HCT116 (cell line): ENCODE results near the gene MTMR10. TPM values are rescaled to one million over a fixed set of nuclear protein-coding genes. Genes with fewer than 3 reads are reported as not detected.

Source experiments
- ATAC-seq: fragments of 200-7000 bp; cut with Tn5 transposase; 2 replicates; pipeline ENCODE4 v1.9.1; 2020; ENCODE audit warnings: mild to moderate bottlenecking, moderate library complexity
- BruUV-seq: library from RNA; stranded (reverse); fragments of 400-500 nt; replicated peaks from 2 replicates; lab custom pipeline; 2021; lab: Mats Ljungman, UMichigan
- CTCF ChIA-PET: fragments of 300-600 bp; sonication (Branson Sonifier 250); formaldehyde crosslinking; loops from one replicate; lab custom pipeline; 2021; ENCODE audit warnings: antibody characterized with exemption; lab: Charles Lee
- POLR2A ChIA-PET: fragments of 300-600, 350-600 bp; sonication (Branson Sonifier 250); formaldehyde crosslinking; loops from one replicate; lab custom pipeline; 2021; ENCODE audit warnings: antibody characterized with exemption; lab: Charles Lee
- RAD21 ChIA-PET, 2 experiments: fragments of 300-600 bp; sonication (Branson Sonifier 250); formaldehyde crosslinking; loops; one replicate each; lab custom pipeline; 2023; ENCODE audit warnings: low total read pairs in 2 of 2; ENCODE audit not compliant: uncharacterized antibody in 2 of 2, unreplicated experiment in 2 of 2, low non-redundant PET in 1 of 2; lab: Charles Lee
- DNase-seq: peaks from one replicate; pipeline ENCODE4 v3.0.0-alpha.2; 2010; ENCODE audit warnings: low read depth, low spot score
- H2AFZ ChIP-seq: fragments of 200-600 bp; shearing (Covaris generic), sonication (generic); 2 replicates; pipeline ENCODE4 v1.6.1; 2017; ENCODE audit warnings: low read depth, mixed run types, mixed read lengths, antibody characterized with exemption, low read length; ENCODE audit not compliant: poor library complexity, severe bottlenecking
- H3K27ac ChIP-seq: 2 replicates; pipeline ENCODE4 v1.5.1; 2012; ENCODE audit warnings: low read depth, low read length
- H3K27me3 ChIP-seq: fragments of 200-600 bp; sonication (generic); 2 replicates; pipeline ENCODE4 v1.6.1; 2016; ENCODE audit warnings: mixed run types, low read length, mixed read lengths; ENCODE audit not compliant: insufficient read depth
- H3K36me3 ChIP-seq, 2 experiments: fragments of 200-500 bp in 1 of 2; fragments of 200-600 bp in 1 of 2; sonication (Bioruptor generic) in 1 of 2; sonication (generic) in 1 of 2; 2 replicates each; pipeline versions ENCODE4 v1.5.1 to v1.6.1; 2014 to 2016; ENCODE audit warnings: low read length in 2 of 2, inconsistent platforms in 1 of 2, mixed read lengths in 1 of 2, mixed run types in 1 of 2; ENCODE audit not compliant: insufficient read depth in 2 of 2, control insufficient read depth in 1 of 2
- H3K4me1 ChIP-seq, 2 experiments: fragments of 200-600 bp in 1 of 2; sonication (generic) in 1 of 2; 2 replicates each; pipeline versions ENCODE4 v1.5.1 to v1.6.1; 2012 to 2017; ENCODE audit warnings: low read length in 2 of 2, inconsistent platforms in 1 of 2, mild to moderate bottlenecking in 1 of 2, mixed read lengths in 1 of 2, mixed run types in 1 of 2, moderate library complexity in 1 of 2; ENCODE audit not compliant: insufficient read depth in 2 of 2, control insufficient read depth in 1 of 2
- H3K4me2 ChIP-seq: fragments of 200-600 bp; sonication (generic); 2 replicates; pipeline ENCODE4 v1.6.1; 2017; ENCODE audit warnings: mixed run types, low read length, mixed read lengths
- H3K4me3 ChIP-seq, 2 experiments: fragments of 200-600 bp in 1 of 2; sonication (generic) in 1 of 2; replicated peaks in 1 of 2; 2 replicates each; pipeline ENCODE4 v1.5.1; 2011 to 2016; ENCODE audit warnings: low read length in 2 of 2, control low read depth in 1 of 2, low read depth in 1 of 2, mild to moderate bottlenecking in 1 of 2, mixed read lengths in 1 of 2, mixed run types in 1 of 2
- H3K79me2 ChIP-seq: fragments of 200-600 bp; sonication (generic); 2 replicates; pipeline ENCODE4 v1.6.1; 2017; ENCODE audit warnings: mild to moderate bottlenecking, mixed run types, low read length, moderate library complexity, mixed read lengths; ENCODE audit not compliant: insufficient read depth
- H3K9ac ChIP-seq: fragments of 200-600 bp; sonication (generic); 2 replicates; pipeline ENCODE4 v1.6.1; 2016; ENCODE audit warnings: low read length, mixed read lengths
- H3K9me2 ChIP-seq: fragments of 200-600 bp; sonication (generic), shearing (Covaris generic); 2 replicates; pipeline ENCODE4 v1.6.1; 2017; ENCODE audit warnings: mixed run types, mild to moderate bottlenecking, moderate library complexity; ENCODE audit not compliant: insufficient read depth
- H3K9me3 ChIP-seq, 2 experiments: fragments of 200-500 bp in 1 of 2; fragments of 200-600 bp in 1 of 2; sonication (Bioruptor generic) in 1 of 2; sonication (generic) in 1 of 2; 2 replicates each; pipeline ENCODE4 v1.6.1; 2014 to 2017; ENCODE audit warnings: low read length in 2 of 2, mixed read lengths in 2 of 2, inconsistent platforms in 1 of 2, low read depth in 1 of 2, mild to moderate bottlenecking in 1 of 2, mixed run types in 1 of 2, moderate library complexity in 1 of 2; ENCODE audit not compliant: control insufficient read depth in 1 of 2, insufficient read depth in 1 of 2
- H4K20me1 ChIP-seq: fragments of 200-600 bp; sonication (generic), shearing (Covaris generic); 2 replicates; pipeline ENCODE4 v1.6.1; 2017; ENCODE audit warnings: mixed run types, mild to moderate bottlenecking, moderate library complexity; ENCODE audit not compliant: insufficient read depth
- CEBPB ChIP-seq: IDR thresholded peaks from 2 replicates; pipeline ENCODE4 v1.6.1; 2012; ENCODE audit warnings: low read depth
- EGR1 ChIP-seq: IDR thresholded peaks from 2 replicates; pipeline ENCODE4 v1.6.1; 2012; ENCODE audit warnings: low read depth
- ELF1 ChIP-seq: IDR thresholded peaks from 2 replicates; pipeline ENCODE4 v1.6.1; 2012; ENCODE audit warnings: low read depth, borderline replicate concordance
- EZH2 ChIP-seq: fragments of 200-600 bp; sonication (generic); IDR thresholded peaks from 2 replicates; pipeline ENCODE4 v1.6.1; 2017; ENCODE audit warnings: antibody characterized with exemption, mixed run types
- EZH2phosphoT487 ChIP-seq: fragments of 200-600 bp; IDR thresholded peaks from 2 replicates; pipeline ENCODE4 v1.6.1; 2018; ENCODE audit warnings: antibody characterized with exemption, borderline replicate concordance
- FOSL1 ChIP-seq: IDR thresholded peaks from 2 replicates; pipeline ENCODE4 v1.6.1; 2012; ENCODE audit warnings: low read depth
- JUND ChIP-seq: IDR thresholded peaks from 2 replicates; pipeline ENCODE4 v1.6.1; 2012
- POLR2A ChIP-seq: IDR thresholded peaks from 2 replicates; pipeline ENCODE4 v1.7.0; 2011; ENCODE audit warnings: borderline replicate concordance; ENCODE audit not compliant: insufficient read depth, insufficient read length; ENCODE audit errors: extremely low read depth
- POLR2AphosphoS5 ChIP-seq: IDR thresholded peaks from 2 replicates; pipeline ENCODE4 v1.6.1; 2011; ENCODE audit warnings: mild to moderate bottlenecking, low read depth, low read length, moderate library complexity
- SIN3A ChIP-seq: IDR thresholded peaks from 2 replicates; pipeline ENCODE4 v1.6.1; 2012; ENCODE audit warnings: low read depth
- SP1 ChIP-seq: IDR thresholded peaks from 2 replicates; pipeline ENCODE4 v1.6.1; 2012; ENCODE audit warnings: low read depth
- SRF ChIP-seq: IDR thresholded peaks from 2 replicates; pipeline ENCODE4 v1.6.1; 2012; ENCODE audit warnings: low read depth
- TCF7L2 ChIP-seq: IDR thresholded peaks from 2 replicates; pipeline ENCODE4 v1.7.0; 2011; ENCODE audit warnings: borderline replicate concordance, inconsistent platforms; ENCODE audit not compliant: insufficient read depth, insufficient read length; ENCODE audit errors: extremely low read depth
- YY1 ChIP-seq: IDR thresholded peaks from 2 replicates; pipeline ENCODE4 v1.6.1; 2011; ENCODE audit warnings: low read length, low read depth, moderate library complexity, mild to moderate bottlenecking; ENCODE audit not compliant: insufficient replicate concordance; ENCODE audit errors: extremely low read depth
- ZNF274 ChIP-seq: fragments of 200-500 bp; sonication (Bioruptor generic); IDR thresholded peaks from 2 replicates; pipeline ENCODE4 v1.6.1; 2014; ENCODE audit warnings: mild to moderate bottlenecking, low read depth, low read length, inconsistent platforms
- intact Hi-C: fragments of 100-400 bp; cut with micrococcal nuclease; formaldehyde crosslinking; loops from 2 replicates; pipeline ENCODE4 v1.10.0; 2022
- total RNA-seq: library from RNA; stranded (reverse); gene quantifications from one replicate; pipeline ENCODE4 v1.2.1, GENCODE V29; 2021; ENCODE audit not compliant: unreplicated experiment
- TF ChIP-seq, protein P1 (sequence below): IDR thresholded peaks from 2 replicates; pipeline ENCODE4 v1.6.1; 2012; ENCODE audit warnings: low read depth
- TF ChIP-seq, protein P2 (sequence below): IDR thresholded peaks from 2 replicates; pipeline ENCODE4 v1.6.1; 2011; ENCODE audit warnings: mild to moderate bottlenecking, low read length, moderate library complexity; ENCODE audit not compliant: insufficient replicate concordance; ENCODE audit errors: extremely low read depth
- TF ChIP-seq, protein P3 (sequence below), 3 experiments: fragments of 200-600 bp in 1 of 3; sonication (generic) in 1 of 3; IDR thresholded peaks in 2 of 3; conservative IDR thresholded peaks in 1 of 3; 2 replicates each; pipeline ENCODE4 v1.5.1; 2012 to 2017; ENCODE audit warnings: low read depth in 2 of 3, low read length in 2 of 3, antibody characterized with exemption in 1 of 3, borderline replicate concordance in 1 of 3, control low read depth in 1 of 3, mild to moderate bottlenecking in 1 of 3, mixed read lengths in 1 of 3, mixed run types in 1 of 3, moderate library complexity in 1 of 3; ENCODE audit not compliant: insufficient read depth in 1 of 3

MTMR10 gene
- total RNA-seq, 1 experiment from 2014 or later = 13.4 TPM

DNA sequence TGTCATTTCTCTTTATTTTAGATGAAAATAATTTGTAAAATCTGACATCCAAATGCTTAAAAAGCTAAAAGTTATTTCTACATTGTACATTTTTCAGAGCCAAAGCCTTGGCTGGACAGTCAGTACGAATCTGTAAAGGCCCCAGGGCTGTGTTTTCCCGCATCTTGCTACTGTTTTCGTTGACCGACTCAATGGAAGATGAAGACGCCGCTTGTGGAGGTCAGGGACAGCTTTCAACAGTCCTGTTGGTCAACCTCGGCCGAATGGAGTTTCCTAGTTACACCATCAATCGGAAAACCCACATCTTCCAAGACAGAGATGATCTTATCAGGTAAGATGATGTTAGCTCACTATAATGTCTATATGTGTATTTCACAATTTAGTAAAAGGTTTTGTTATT is 77.7 kb downstream of the MTMR10 start:
- Histone ChIP-seq H2AFZ (no peak overlapping the region), H3K79me2 (0 out of 2 replicates have a peak, but pooled peaks cover 7% of the 10 kb centered on the region), H3K27me3 (no peaks in the 10 kb centered on the region), H3K4me3 (no peak overlapping the region), H3K9ac (no peak overlapping the region), H3K9me3 (no peaks in the 10 kb centered on the region), H3K36me3 (peaks cover 21 to 34% of the 10 kb centered on the region in 2 experiments), H3K27ac (no peak overlapping the region), H3K9me2 (no peaks in the 10 kb centered on the region)
- BruUV-seq = no TSS peak
- DNase-seq = no peak
- intact Hi-C loops = no loop called here
- POLR2A ChIA-PET = no interaction called here
- RAD21 ChIA-PET = no interaction called here
- no peak for ATAC-seq
- CTCF ChIA-PET = no interaction called here
- TF ChIP-seq FOSL1 (no peak), SP1 (no peak), EGR1 (no peak), YY1 (no peak), ZNF274 (no peak), POLR2AphosphoS5 (no peak), POLR2A (no peak), EZH2 (no peak), EZH2phosphoT487 (no peak), ELF1 (no peak), CEBPB (no peak), SIN3A (no peak), SRF (no peak), JUND (no peak), TCF7L2 (no peak)
- TF ChIP-seq, protein P1, sequence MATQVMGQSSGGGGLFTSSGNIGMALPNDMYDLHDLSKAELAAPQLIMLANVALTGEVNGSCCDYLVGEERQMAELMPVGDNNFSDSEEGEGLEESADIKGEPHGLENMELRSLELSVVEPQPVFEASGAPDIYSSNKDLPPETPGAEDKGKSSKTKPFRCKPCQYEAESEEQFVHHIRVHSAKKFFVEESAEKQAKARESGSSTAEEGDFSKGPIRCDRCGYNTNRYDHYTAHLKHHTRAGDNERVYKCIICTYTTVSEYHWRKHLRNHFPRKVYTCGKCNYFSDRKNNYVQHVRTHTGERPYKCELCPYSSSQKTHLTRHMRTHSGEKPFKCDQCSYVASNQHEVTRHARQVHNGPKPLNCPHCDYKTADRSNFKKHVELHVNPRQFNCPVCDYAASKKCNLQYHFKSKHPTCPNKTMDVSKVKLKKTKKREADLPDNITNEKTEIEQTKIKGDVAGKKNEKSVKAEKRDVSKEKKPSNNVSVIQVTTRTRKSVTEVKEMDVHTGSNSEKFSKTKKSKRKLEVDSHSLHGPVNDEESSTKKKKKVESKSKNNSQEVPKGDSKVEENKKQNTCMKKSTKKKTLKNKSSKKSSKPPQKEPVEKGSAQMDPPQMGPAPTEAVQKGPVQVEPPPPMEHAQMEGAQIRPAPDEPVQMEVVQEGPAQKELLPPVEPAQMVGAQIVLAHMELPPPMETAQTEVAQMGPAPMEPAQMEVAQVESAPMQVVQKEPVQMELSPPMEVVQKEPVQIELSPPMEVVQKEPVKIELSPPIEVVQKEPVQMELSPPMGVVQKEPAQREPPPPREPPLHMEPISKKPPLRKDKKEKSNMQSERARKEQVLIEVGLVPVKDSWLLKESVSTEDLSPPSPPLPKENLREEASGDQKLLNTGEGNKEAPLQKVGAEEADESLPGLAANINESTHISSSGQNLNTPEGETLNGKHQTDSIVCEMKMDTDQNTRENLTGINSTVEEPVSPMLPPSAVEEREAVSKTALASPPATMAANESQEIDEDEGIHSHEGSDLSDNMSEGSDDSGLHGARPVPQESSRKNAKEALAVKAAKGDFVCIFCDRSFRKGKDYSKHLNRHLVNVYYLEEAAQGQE = no peak
- TF ChIP-seq, protein P2, sequence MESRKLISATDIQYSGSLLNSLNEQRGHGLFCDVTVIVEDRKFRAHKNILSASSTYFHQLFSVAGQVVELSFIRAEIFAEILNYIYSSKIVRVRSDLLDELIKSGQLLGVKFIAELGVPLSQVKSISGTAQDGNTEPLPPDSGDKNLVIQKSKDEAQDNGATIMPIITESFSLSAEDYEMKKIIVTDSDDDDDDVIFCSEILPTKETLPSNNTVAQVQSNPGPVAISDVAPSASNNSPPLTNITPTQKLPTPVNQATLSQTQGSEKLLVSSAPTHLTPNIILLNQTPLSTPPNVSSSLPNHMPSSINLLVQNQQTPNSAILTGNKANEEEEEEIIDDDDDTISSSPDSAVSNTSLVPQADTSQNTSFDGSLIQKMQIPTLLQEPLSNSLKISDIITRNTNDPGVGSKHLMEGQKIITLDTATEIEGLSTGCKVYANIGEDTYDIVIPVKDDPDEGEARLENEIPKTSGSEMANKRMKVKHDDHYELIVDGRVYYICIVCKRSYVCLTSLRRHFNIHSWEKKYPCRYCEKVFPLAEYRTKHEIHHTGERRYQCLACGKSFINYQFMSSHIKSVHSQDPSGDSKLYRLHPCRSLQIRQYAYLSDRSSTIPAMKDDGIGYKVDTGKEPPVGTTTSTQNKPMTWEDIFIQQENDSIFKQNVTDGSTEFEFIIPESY = no peak
- TF ChIP-seq, protein P3, sequence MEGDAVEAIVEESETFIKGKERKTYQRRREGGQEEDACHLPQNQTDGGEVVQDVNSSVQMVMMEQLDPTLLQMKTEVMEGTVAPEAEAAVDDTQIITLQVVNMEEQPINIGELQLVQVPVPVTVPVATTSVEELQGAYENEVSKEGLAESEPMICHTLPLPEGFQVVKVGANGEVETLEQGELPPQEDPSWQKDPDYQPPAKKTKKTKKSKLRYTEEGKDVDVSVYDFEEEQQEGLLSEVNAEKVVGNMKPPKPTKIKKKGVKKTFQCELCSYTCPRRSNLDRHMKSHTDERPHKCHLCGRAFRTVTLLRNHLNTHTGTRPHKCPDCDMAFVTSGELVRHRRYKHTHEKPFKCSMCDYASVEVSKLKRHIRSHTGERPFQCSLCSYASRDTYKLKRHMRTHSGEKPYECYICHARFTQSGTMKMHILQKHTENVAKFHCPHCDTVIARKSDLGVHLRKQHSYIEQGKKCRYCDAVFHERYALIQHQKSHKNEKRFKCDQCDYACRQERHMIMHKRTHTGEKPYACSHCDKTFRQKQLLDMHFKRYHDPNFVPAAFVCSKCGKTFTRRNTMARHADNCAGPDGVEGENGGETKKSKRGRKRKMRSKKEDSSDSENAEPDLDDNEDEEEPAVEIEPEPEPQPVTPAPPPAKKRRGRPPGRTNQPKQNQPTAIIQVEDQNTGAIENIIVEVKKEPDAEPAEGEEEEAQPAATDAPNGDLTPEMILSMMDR (IDR thresholded peaks at IDR 0.05 in 2 of 3, conservative IDR thresholded peaks at IDR 0.05 in 1 of 3; ENCODE audit: borderline replicate concordance in 1 of 3, insufficient read depth in 1 of 3, low read depth in 2 of 3, low read length in 2 of 3) = no peak
- TF ChIP-seq, all 23 proteins: peak for 0
- Histone ChIP-seq H4K20me1 (no peaks in the 10 kb centered on the region), H3K4me2 (no peak overlapping the region), H3K4me1 (no peaks in the 10 kb centered on the region)
